HL-60/S4 treated with retinoic acid at 250 ng/mL for 4 days and 3 days (cell line): ENCODE measurements around the gene GNLY.

Experiments used
- in situ Hi-C: fragments of 300-500 bp; cut with MboI; formaldehyde crosslinking; loops from 2 replicates; pipeline ENCODE4 v1.7.0; 2022; ENCODE audit warnings: low sequenced_read_pairs

Gene GNLY

GRCh38 chr2:85723707-85724360, 29.7 kb downstream of the GNLY start:
- in situ Hi-C loops: no loop called here

GRCh38 chr2:85724731-85725181, 30.6 kb downstream of the GNLY start:
- in situ Hi-C loops: no loop called here

GRCh38 chr2:85725451-85725850, 31.3 kb downstream of the GNLY start:
- in situ Hi-C loops: no loop called here

- in situ Hi-C loops: no loop called here
Observed at GRCh38 chr2:85727798-85728197, 33.6 kb downstream of the GNLY start.

GRCh38 chr2:85728342-85728741, 34.2 kb downstream of the GNLY start:
- in situ Hi-C loops: no loop called here

- in situ Hi-C loops: no loop called here
Observed at GRCh38 chr2:85728883-85729824, 35.0 kb downstream of the GNLY start.

- in situ Hi-C loops: loop anchor here (10.0 kb wide), 1 partner anchor 65 kb away; no protein-coding TSS in a partner anchor
Observed at GRCh38 chr2:85729825-85730510, 35.8 kb downstream of the GNLY start.

GRCh38 chr2:85730686-85731230, 36.6 kb downstream of the GNLY start:
- in situ Hi-C loops: loop anchor here (10.0 kb wide), 1 partner anchor 64 kb away; no protein-coding TSS in a partner anchor

GRCh38 chr2:85731606-85732005, 37.4 kb downstream of the GNLY start:
- in situ Hi-C loops: loop anchor here (10.0 kb wide), 1 partner anchor 63 kb away; no protein-coding TSS in a partner anchor

GRCh38 chr2:85732467-85733120, 38.4 kb downstream of the GNLY start:
- in situ Hi-C loops: loop anchor here (10.0 kb wide), 1 partner anchor 62 kb away; no protein-coding TSS in a partner anchor

- in situ Hi-C loops: loop anchor here (10.0 kb wide), 1 partner anchor 61 kb away; no protein-coding TSS in a partner anchor
Observed at GRCh38 chr2:85733121-85733960, 39.2 kb downstream of the GNLY start.

- in situ Hi-C loops: loop anchor here (10.0 kb wide), 1 partner anchor 61 kb away; no protein-coding TSS in a partner anchor
Observed at GRCh38 chr2:85734015-85734414, 39.9 kb downstream of the GNLY start.

- in situ Hi-C loops: loop anchor here (10.0 kb wide), 1 partner anchor 60 kb away; no protein-coding TSS in a partner anchor
Observed at GRCh38 chr2:85734942-85735608, 40.9 kb downstream of the GNLY start.

GRCh38 chr2:85735691-85736090, 41.5 kb downstream of the GNLY start:
- in situ Hi-C loops: loop anchor here (10.0 kb wide), 1 partner anchor 59 kb away; no protein-coding TSS in a partner anchor

- in situ Hi-C loops: loop anchor here (10.0 kb wide), 1 partner anchor 58 kb away; no protein-coding TSS in a partner anchor
Observed at GRCh38 chr2:85736456-85737355, 42.5 kb downstream of the GNLY start.

GRCh38 chr2:85737481-85737880, 43.3 kb downstream of the GNLY start:
- in situ Hi-C loops: loop anchor here (10.0 kb wide), 1 partner anchor 57 kb away; no protein-coding TSS in a partner anchor

GRCh38 chr2:85737961-85738360, 43.8 kb downstream of the GNLY start:
- in situ Hi-C loops: loop anchor here (10.0 kb wide), 1 partner anchor 57 kb away; no protein-coding TSS in a partner anchor
